Hepatic stellate cell (primary cell): ENCODE results near the gene STARD3NL.
"Not testable (repeated sequence)": the region's sequence is repeated elsewhere in the genome, so short reads cannot be mapped to it uniquely, and the experiment has no call there.

ENCODE experiments used
- DNase-seq: peaks from one replicate; pipeline ENCODE4 v3.0.0; 2011; ENCODE audit warnings: low spot score

The STARD3NL gene

DNA sequence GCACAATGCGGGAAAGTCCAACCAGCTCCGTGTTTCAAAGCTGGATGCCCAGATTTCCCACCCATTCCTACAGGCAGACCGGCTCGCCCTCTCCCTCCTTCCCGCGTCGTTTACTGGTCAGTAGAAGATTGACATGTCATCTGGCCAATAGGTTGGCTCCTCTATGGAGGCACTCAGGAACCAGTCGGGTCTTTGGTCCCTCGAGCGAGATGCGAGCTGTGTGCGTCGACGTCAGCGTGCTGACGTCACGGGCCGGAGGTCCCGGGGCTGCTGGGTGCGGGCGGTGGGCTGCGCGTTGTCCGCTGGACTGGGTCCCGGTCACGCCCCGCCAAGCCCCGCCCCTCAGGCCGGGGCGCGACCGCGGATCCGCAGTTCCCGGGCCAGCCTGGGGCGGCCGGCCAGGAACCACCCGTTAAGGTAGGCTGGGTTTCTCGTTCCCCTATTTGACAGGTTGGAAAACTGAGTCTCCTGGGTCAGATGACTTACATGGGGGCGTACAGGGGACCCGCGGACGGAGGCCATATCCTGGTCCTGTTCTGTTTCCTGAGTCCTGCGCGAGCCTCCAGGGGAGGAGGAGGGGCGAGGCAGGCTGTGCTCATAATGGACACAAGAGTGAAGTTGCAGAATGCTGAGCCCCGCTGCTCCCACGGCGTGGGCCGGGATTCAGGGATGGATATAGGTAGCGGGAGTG, at the start of gene STARD3NL:
STARD3NL (plus strand) TSS at position 242 of the 691 bp plus-strand sequence. CDS start 29,260 bp downstream, outside the sequence.
- DNase-seq = peak; percentile 96

DNA sequence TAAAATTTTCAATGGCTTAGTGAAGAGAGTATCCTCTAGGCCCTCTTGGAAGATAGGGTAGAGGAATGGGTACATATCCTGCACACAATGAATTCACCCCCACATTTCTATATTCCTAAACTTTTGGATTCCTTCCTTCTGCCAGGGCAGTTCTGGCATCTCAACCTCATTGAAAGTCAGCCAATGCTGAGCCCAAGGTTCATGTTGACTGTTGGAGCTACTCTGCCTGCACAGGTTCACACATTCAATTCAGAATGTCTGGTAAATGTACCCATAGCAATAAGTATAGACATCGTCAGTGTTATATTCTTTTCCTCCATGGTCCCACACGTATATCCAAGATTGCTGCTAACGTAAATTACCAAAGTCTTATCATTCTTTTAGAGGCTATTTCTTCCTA, 48.9 kb upstream of the STARD3NL start:
- no peak for DNase-seq

DNA sequence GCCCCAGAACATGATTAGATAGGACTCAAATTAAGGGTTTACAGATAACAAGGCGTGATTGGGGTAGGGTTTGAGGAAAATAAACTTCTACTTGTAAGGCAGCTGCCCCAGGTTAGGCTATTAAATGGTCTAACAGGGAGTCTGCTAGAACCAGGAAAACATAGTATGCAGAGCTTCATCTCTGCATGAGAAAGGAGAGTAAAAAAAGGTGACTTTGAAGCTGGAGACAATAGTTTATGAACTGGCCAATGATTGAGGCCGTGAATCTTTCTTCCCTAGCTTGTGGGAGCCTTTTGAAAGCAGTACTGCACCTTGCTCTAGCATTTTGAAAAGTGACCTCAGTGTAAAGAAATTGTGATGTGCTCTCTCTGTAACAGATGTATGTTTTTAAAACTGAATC, 48.5 kb upstream of the STARD3NL start:
- no peak for DNase-seq

DNA sequence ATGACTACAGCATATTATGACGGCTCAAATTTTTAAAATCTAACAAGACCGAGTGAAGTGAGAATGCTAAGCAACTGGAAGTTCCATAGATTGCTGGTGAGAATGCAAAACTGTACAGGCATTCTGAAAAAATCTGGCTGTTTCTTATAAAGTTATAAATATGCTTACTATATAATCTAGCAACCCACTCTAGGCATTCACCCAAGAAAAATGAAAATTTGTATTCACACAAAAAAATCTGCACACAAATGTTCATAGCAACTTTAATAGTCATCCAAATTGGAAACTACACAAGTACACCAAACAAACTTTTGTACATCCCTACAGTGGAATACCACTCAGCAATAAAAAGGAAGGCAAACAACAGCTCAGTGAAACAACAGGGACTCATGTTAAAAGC, 39.9 kb upstream of the STARD3NL start:
- DNase-seq = no peak

GRCh38 chr7:38141187-38141586, 36.9 kb upstream of the STARD3NL start:
- no peak for DNase-seq

DNA sequence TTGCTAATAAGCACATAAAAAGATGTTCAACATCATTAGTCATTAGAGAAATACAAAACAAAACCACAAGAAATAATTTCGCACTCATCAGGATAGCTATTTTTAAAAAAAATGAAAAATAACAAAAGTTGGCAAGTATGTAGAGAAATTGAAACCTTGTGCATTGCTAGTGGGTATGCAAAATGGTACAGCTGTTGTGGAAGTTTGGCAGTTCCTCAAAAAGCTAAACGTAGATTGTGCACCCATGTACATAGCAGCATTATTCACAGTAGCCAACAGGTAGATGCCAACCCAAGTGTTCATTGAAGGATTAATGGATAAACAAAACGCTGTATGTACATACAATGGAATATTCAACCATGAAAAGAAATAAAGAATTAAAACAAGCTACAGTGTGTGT, 35.3 kb upstream of the STARD3NL start:
- no peak for DNase-seq

GRCh38 chr7:38147005-38147404, 31.0 kb upstream of the STARD3NL start:
- no peak for DNase-seq

DNA sequence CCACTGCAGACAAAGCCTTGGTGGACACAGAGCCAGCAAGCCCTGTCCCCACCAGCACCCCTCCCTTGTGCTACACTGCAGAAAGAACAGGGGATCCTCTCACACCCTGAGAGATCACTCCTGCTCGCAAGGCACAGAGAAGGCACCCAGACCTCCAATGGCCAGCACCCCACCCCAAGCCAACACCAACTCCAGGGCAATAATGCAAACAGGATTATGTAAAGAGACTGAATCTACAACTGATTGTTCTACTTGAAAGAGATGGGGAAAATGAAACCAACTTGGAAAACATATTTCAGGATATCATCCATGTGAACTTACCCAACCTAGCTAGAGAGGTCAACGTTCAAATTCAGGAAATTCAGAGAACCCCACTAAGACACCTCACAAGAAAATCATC, 26.5 kb upstream of the STARD3NL start:
- no peak for DNase-seq

DNA sequence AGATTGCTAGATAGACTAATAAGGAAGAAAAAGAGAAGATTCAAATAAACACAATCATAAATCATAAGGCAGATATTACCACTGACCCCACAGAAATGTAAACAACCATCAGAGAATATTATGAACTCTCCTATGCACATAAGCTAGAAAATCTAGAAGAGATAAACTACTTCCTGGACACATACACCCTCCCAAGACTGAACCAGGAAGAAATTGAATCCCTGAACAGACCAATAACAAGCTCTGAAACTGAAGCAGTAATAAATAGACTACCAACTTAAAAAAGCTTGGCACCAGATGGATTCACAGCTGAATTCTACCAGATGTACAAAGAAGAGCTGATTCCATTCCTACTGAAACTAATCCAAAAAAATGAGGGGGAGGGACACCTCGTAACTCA, 24.5 kb upstream of the STARD3NL start:
- DNase-seq = no peak

- no peak for DNase-seq
These were observed 23.8 kb upstream of the STARD3NL start for GRCh38 chr7:38154278-38154677.

DNA sequence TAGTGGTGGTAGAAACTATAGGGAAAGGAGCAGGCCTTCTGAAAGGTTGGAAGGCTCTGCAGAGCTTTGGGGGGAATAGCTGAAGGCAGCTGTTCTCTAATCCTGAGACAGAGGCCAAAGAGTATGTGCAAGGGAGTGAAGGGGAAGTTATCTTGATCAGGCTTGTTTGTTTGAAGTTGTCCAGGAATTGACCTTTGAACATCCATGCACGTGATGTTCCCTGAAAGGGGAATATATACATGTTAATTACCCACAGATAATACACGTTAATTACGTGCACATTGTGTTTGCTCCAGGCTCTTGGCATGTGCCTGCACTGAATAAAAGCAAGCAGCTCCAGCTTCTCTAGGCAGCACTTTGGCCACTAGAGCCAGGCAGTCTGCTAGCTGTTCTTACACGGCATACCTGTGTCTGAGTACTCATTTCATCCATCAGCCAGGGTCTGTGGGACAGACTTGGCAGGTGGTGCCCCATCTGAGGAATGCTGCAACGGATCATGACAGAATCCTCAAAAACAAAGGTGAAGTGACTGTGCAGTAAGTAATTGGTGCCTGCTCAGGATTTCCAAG, 18.0 kb upstream of the STARD3NL start:
- DNase-seq = no peak

DNA sequence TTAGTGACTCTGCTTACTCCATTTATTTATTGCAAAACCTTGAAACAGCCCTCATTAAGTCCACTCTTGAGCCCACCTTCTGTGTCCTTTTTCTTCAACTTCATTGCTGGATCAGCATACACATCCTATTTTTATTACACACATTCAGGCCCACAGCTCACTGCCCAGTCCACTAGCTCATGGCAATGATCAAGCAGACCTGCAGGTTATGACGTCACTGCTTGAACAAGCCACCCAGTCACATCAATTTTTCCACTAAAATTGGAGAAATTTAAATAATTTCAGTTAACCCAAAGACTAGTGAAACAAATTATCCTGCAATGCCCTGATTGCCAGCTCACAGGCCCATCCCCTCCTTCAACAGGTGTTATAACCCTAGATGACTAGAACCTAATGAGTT, 16.0 kb upstream of the STARD3NL start:
- no peak for DNase-seq

GRCh38 chr7:38163671-38164070, 14.4 kb upstream of the STARD3NL start:
- no peak for DNase-seq

- no peak for DNase-seq
These were observed 9.0 kb upstream of the STARD3NL start for GRCh38 chr7:38168890-38169570.

DNA sequence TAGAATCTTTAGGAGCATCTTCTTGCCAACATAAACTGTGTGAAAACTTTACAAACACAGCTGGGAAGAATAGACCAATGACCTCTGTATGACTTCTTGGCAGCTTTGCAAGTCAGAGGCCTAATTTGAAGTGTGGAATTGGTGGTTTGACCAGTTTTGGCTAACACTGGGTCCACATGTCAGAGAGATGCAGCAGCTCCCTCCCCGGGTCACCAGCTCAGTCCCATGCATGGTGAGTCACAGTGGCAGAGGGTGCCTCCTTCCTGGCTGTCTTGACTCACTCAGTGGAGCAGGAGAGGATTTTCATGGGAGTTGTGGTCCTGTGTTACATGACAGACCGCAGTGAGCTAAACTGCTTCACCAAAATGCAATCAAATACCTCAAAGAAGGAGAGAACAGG, 8.2 kb upstream of the STARD3NL start:
- no peak for DNase-seq

DNA sequence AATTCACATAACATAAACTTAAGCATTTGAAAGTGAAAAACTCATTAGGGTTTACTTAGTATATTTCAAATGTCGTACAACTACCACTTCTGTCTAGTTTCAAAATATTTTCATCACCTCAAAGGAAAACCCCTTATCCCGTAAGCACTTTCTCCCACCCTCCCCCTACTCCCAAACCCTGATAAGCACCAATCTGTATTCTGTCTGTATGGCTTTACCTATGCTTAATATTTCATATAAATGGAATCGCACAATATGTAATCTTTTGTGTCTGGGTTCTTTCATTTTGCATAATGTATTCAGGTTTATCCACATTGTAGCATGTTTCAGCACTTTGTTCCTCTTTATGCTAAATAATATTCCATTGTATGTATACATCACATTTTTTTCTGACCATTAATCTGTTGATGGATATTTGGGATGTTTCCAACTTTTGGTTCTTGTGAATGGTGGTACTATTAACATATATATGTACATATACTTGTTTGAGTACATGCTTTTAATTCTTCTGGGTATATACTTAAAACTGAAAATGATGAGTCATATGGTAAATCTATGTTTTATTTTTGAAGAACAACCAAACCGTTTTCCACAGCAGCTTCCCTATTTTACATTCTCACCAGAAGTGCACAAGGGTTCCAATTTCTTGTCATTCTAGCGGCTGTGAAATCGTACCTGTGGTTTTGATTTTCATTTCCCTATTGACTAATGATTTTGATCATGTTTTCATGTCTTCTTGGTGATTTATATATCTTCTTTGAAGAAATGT, 6.2 kb upstream of the STARD3NL start:
- DNase-seq = no peak

- DNase-seq = not testable (repeated sequence)
These were observed 2.5 kb upstream of the STARD3NL start for GRCh38 chr7:38175547-38175946.

- no peak for DNase-seq
These were observed 433 bp upstream of the STARD3NL start for GRCh38 chr7:38177621-38178003.

- DNase-seq = peak; percentile 40
These were observed 775 bp downstream of the STARD3NL start for GRCh38 chr7:38178695-38179344.

DNA sequence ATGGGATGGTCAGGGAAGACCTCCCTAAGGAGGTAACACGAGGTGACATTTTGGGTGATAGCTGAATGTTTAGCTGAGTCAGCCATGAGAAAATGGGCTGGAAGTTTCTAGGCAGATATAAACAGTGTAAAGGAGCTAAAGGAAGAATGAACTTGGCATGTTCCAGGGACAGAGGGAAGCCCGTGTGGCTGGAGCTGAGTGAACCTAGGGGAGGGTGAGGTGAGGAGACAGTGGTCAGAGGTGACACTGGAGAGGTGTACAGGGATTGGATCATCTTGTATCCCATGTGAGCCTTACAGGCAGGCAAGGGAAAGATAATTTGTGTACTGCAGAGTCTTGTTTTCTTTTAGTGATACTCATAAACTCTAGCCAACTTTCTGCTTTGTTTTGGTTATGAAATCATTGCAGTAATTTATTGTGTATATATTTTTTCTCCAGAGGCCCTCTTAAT, 1.8 kb downstream of the STARD3NL start:
- DNase-seq = no peak

GRCh38 chr7:38181111-38181510, 3.1 kb downstream of the STARD3NL start:
- DNase-seq = no peak

GRCh38 chr7:38182450-38182849, 4.4 kb downstream of the STARD3NL start:
- no peak for DNase-seq
